ENCODE data around the gene TENT5C. TPM values are rescaled to one million over a fixed set of nuclear protein-coding genes. Genes with fewer than 3 reads are reported as not detected.
A peak's percentile ranks its signal among the peaks of the same experiment; 100 is the strongest.

The TENT5C gene
- total RNA-seq, 1 experiment from 2014 or later: 1.4 TPM

GRCh38 chr1:117564227-117565075 is 41.4 kb upstream of the TENT5C start:
- Mint-ChIP-seq H3K36me3 (peaks cover 6% of the 10 kb centered on the region), H3K27me3 (ENCODE audit: low read depth) (peaks cover 4% of the 10 kb centered on the region), H3K4me3 (no peak overlapping the region), H3K9me3 (peaks cover 8% of the 10 kb centered on the region), H3K27ac (no peak overlapping the region), H3K4me1 (no peaks in the 10 kb centered on the region)
- no peak for ATAC-seq
- CTCF ChIA-PET: no interaction called here
- DNase-seq (ENCODE audit: low spot score): no peak
- TF ChIP-seq, protein P1, sequence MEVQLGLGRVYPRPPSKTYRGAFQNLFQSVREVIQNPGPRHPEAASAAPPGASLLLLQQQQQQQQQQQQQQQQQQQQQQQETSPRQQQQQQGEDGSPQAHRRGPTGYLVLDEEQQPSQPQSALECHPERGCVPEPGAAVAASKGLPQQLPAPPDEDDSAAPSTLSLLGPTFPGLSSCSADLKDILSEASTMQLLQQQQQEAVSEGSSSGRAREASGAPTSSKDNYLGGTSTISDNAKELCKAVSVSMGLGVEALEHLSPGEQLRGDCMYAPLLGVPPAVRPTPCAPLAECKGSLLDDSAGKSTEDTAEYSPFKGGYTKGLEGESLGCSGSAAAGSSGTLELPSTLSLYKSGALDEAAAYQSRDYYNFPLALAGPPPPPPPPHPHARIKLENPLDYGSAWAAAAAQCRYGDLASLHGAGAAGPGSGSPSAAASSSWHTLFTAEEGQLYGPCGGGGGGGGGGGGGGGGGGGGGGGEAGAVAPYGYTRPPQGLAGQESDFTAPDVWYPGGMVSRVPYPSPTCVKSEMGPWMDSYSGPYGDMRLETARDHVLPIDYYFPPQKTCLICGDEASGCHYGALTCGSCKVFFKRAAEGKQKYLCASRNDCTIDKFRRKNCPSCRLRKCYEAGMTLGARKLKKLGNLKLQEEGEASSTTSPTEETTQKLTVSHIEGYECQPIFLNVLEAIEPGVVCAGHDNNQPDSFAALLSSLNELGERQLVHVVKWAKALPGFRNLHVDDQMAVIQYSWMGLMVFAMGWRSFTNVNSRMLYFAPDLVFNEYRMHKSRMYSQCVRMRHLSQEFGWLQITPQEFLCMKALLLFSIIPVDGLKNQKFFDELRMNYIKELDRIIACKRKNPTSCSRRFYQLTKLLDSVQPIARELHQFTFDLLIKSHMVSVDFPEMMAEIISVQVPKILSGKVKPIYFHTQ (CRISPR knock-in tag; IDR thresholded peaks at IDR 0.05): no peak
- TF ChIP-seq SMAD4 (CRISPR knock-in tag; IDR thresholded peaks at IDR 0.05) (no peak), ZNF263 (CRISPR knock-in tag; IDR thresholded peaks at IDR 0.05; ENCODE audit: low read depth) (no peak), SMAD3 (CRISPR knock-in tag; IDR thresholded peaks at IDR 0.05; ENCODE audit: borderline replicate concordance) (no peak), ZNF416 (CRISPR knock-in tag; IDR thresholded peaks at IDR 0.05) (no peak), ATF1 (CRISPR knock-in tag; IDR thresholded peaks at IDR 0.05) (no peak), GTF2I (CRISPR knock-in tag; conservative IDR thresholded peaks at IDR 0.05) (no peak), USF1 (CRISPR knock-in tag; IDR thresholded peaks at IDR 0.05) (peak; percentile 52; the same call in 1 of the 2 replicates), FOXK1 (CRISPR knock-in tag; IDR thresholded peaks at IDR 0.05) (no peak)
- TF ChIP-seq, protein P2, sequence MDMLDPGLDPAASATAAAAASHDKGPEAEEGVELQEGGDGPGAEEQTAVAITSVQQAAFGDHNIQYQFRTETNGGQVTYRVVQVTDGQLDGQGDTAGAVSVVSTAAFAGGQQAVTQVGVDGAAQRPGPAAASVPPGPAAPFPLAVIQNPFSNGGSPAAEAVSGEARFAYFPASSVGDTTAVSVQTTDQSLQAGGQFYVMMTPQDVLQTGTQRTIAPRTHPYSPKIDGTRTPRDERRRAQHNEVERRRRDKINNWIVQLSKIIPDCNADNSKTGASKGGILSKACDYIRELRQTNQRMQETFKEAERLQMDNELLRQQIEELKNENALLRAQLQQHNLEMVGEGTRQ (CRISPR knock-in tag; IDR thresholded peaks at IDR 0.05): peak; percentile 65
- POLR2A ChIA-PET: no interaction called here

DNA sequence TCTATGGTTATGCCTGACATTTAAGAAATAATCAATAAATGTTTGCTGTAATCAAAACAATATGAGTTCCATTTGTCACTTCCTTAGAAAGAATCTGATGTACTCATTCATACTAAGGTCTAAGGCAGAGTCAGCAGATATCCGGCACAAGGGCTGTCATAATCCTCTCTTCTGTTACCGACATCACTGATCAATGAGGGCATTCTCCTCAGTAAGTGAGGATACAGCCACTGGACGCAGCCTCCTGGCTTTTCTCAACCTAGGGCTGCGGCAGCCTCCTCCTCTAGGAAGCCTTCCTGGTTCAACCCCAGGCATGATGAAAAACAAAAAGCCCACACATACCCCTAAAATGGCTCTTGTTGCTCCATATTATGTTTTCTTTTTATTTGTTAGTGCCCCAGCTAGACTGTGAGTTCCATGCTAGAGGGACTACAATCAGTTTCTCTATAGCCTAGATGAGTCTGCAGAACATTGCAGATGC is 40.7 kb upstream of the TENT5C start:
- POLR2A ChIA-PET: no interaction called here
- DNase-seq (ENCODE audit: low spot score): no peak
- no peaks in the 10 kb centered on the region; the same call in 1 of the 2 replicates for H3K36me3 Mint-ChIP-seq
- ATAC-seq: no peak
- no peak overlapping the region for H3K4me3 Mint-ChIP-seq
- no peaks in the 10 kb centered on the region for H3K4me1 Mint-ChIP-seq
- no peak overlapping the region for H3K27ac Mint-ChIP-seq
- H3K27me3 Mint-ChIP-seq (ENCODE audit: low read depth): no peaks in the 10 kb centered on the region
- H3K9me3 Mint-ChIP-seq: peaks cover under 1% of the 10 kb centered on the region
- TF ChIP-seq, protein P3, sequence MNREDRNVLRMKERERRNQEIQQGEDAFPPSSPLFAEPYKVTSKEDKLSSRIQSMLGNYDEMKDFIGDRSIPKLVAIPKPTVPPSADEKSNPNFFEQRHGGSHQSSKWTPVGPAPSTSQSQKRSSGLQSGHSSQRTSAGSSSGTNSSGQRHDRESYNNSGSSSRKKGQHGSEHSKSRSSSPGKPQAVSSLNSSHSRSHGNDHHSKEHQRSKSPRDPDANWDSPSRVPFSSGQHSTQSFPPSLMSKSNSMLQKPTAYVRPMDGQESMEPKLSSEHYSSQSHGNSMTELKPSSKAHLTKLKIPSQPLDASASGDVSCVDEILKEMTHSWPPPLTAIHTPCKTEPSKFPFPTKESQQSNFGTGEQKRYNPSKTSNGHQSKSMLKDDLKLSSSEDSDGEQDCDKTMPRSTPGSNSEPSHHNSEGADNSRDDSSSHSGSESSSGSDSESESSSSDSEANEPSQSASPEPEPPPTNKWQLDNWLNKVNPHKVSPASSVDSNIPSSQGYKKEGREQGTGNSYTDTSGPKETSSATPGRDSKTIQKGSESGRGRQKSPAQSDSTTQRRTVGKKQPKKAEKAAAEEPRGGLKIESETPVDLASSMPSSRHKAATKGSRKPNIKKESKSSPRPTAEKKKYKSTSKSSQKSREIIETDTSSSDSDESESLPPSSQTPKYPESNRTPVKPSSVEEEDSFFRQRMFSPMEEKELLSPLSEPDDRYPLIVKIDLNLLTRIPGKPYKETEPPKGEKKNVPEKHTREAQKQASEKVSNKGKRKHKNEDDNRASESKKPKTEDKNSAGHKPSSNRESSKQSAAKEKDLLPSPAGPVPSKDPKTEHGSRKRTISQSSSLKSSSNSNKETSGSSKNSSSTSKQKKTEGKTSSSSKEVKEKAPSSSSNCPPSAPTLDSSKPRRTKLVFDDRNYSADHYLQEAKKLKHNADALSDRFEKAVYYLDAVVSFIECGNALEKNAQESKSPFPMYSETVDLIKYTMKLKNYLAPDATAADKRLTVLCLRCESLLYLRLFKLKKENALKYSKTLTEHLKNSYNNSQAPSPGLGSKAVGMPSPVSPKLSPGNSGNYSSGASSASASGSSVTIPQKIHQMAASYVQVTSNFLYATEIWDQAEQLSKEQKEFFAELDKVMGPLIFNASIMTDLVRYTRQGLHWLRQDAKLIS (CRISPR knock-in tag; IDR thresholded peaks at IDR 0.05; ENCODE audit: borderline replicate concordance): no peak
- TF ChIP-seq ZNF671 (CRISPR knock-in tag; IDR thresholded peaks at IDR 0.05) (no peak), IRF2 (CRISPR knock-in tag; IDR thresholded peaks at IDR 0.05; ENCODE audit: borderline replicate concordance, low read depth) (no peak), MXD4 (CRISPR knock-in tag; IDR thresholded peaks at IDR 0.05; ENCODE audit: borderline replicate concordance) (no peak), ERG (CRISPR knock-in tag; IDR thresholded peaks at IDR 0.05) (no peak), FOXK1 (CRISPR knock-in tag; IDR thresholded peaks at IDR 0.05) (no peak), ZNF232 (CRISPR knock-in tag; IDR thresholded peaks at IDR 0.05) (no peak), RORB (CRISPR knock-in tag; IDR thresholded peaks at IDR 0.05) (no peak), ETV6 (CRISPR knock-in tag; IDR thresholded peaks at IDR 0.05) (no peak), PRRX2 (CRISPR knock-in tag; IDR thresholded peaks at IDR 0.05) (no peak)
- TF ChIP-seq, protein P4, sequence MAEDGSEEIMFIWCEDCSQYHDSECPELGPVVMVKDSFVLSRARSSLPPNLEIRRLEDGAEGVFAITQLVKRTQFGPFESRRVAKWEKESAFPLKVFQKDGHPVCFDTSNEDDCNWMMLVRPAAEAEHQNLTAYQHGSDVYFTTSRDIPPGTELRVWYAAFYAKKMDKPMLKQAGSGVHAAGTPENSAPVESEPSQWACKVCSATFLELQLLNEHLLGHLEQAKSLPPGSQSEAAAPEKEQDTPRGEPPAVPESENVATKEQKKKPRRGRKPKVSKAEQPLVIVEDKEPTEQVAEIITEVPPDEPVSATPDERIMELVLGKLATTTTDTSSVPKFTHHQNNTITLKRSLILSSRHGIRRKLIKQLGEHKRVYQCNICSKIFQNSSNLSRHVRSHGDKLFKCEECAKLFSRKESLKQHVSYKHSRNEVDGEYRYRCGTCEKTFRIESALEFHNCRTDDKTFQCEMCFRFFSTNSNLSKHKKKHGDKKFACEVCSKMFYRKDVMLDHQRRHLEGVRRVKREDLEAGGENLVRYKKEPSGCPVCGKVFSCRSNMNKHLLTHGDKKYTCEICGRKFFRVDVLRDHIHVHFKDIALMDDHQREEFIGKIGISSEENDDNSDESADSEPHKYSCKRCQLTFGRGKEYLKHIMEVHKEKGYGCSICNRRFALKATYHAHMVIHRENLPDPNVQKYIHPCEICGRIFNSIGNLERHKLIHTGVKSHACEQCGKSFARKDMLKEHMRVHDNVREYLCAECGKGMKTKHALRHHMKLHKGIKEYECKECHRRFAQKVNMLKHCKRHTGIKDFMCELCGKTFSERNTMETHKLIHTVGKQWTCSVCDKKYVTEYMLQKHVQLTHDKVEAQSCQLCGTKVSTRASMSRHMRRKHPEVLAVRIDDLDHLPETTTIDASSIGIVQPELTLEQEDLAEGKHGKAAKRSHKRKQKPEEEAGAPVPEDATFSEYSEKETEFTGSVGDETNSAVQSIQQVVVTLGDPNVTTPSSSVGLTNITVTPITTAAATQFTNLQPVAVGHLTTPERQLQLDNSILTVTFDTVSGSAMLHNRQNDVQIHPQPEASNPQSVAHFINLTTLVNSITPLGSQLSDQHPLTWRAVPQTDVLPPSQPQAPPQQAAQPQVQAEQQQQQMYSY (CRISPR knock-in tag; IDR thresholded peaks at IDR 0.05): no peak
- CTCF ChIA-PET: no interaction called here
